K562 (cell line): ENCODE results near the gene RHOC. TPM values are rescaled to one million over a fixed set of nuclear protein-coding genes. Genes with fewer than 3 reads are reported as not detected.

Experiments
- ATAC-seq: fragments of 200-7000 bp; cut with Tn5 transposase; 3 replicates; pipeline ENCODE4 v1.9.1; 2020; ENCODE audit warnings: moderate library complexity
- BruUV-seq: library from RNA; stranded (reverse); fragments of 400-500 nt; replicated peaks from 2 replicates; lab custom pipeline; 2021; lab: Mats Ljungman, UMichigan
- CTCF ChIA-PET: fragments of 300-600 bp; formaldehyde crosslinking; extraction: SDS; loops from one replicate; lab custom pipeline; 2021; ENCODE audit warnings: low intra/inter-chr PET ratio; lab: Yijun Ruan, JAX
- POLR2A ChIA-PET: fragments of 300-600, 350-650 bp; sonication (Branson Sonifier 250); formaldehyde crosslinking; extraction: SDS; loops from one replicate; lab custom pipeline; 2021; ENCODE audit warnings: antibody characterized with exemption, inconsistent platforms; lab: Yijun Ruan, JAX
- DNase-seq, 4 experiments: peaks; one replicate each; pipeline versions ENCODE4 v3.0.0 to v3.0.0-alpha.2; 2011 to 2018; ENCODE audit warnings: low spot score in 3 of 4, mixed read lengths in 3 of 4; ENCODE audit errors: extremely low read depth in 1 of 4
- FAIRE-seq: peaks from 2 replicates; lab custom pipeline; 2011; peaks lifted over from hg19 to GRCh38; lab: Jason Lieb, UNC
- H2AFZ ChIP-seq: 2 replicates; pipeline ENCODE4 v1.6.0; 2011; ENCODE audit warnings: low read depth, low read length, control low read depth, inconsistent platforms
- H3K27ac ChIP-seq: fragments of 200-600 bp; 3 replicates; pipeline ENCODE4 v1.8.0; 2011; ENCODE audit warnings: low read depth, mild to moderate bottlenecking, control low read depth, inconsistent platforms, low read length, moderate library complexity, mixed read lengths; ENCODE audit errors: extremely low read depth
- H3K27me3 ChIP-seq, 2 experiments: fragments of 300-600 bp in 1 of 2; 2 replicates in 1 of 2; 3 replicates in 1 of 2; pipeline versions ENCODE4 v1.6.0 to v1.8.0; 2011; ENCODE audit warnings: inconsistent platforms in 2 of 2, low read length in 2 of 2, mild to moderate bottlenecking in 1 of 2, mixed read lengths in 1 of 2, moderate library complexity in 1 of 2; ENCODE audit not compliant: control insufficient read depth in 2 of 2, insufficient read depth in 2 of 2
- H3K36me3 ChIP-seq: fragments of 300-600 bp; 3 replicates; pipeline ENCODE4 v1.8.0; 2011; ENCODE audit warnings: mild to moderate bottlenecking, low read length, inconsistent platforms; ENCODE audit not compliant: control insufficient read depth, insufficient read depth
- H3K4me1 ChIP-seq, 2 experiments: fragments of 200-600 bp in 1 of 2; replicated peaks in 1 of 2; 2 replicates in 1 of 2; 3 replicates in 1 of 2; pipeline versions ENCODE4 v1.5.1 to v1.8.0; 2011; ENCODE audit warnings: inconsistent platforms in 2 of 2, low read length in 2 of 2, mild to moderate bottlenecking in 1 of 2, mixed read lengths in 1 of 2, moderate library complexity in 1 of 2; ENCODE audit not compliant: control insufficient read depth in 2 of 2, insufficient read depth in 2 of 2
- H3K4me2 ChIP-seq: 2 replicates; pipeline ENCODE4 v1.6.1; 2011; ENCODE audit warnings: low read length, control low read depth, inconsistent platforms, mixed read lengths; ENCODE audit not compliant: insufficient read depth
- H3K4me3 ChIP-seq: fragments of 200-600 bp; sonication (generic), shearing (Covaris generic); 2 replicates; pipeline ENCODE4 v1.5.1; 2016; ENCODE audit warnings: control low read depth, inconsistent platforms
- H3K79me2 ChIP-seq: fragments of 200-600 bp; 3 replicates; pipeline ENCODE4 v1.8.0; 2011; ENCODE audit warnings: low read length, inconsistent platforms; ENCODE audit not compliant: control insufficient read depth, insufficient read depth
- H3K9ac ChIP-seq, 2 experiments: 2 replicates each; pipeline versions ENCODE4 v1.6.0 to v1.6.1; 2011; ENCODE audit warnings: low read depth in 2 of 2, low read length in 2 of 2, control low read depth in 1 of 2, inconsistent platforms in 1 of 2, mild to moderate bottlenecking in 1 of 2, mixed read lengths in 1 of 2; ENCODE audit not compliant: insufficient read depth in 1 of 2
- H3K9me1 ChIP-seq: one replicate; pipeline ENCODE4 v1.6.0; 2011; ENCODE audit warnings: inconsistent platforms, mild to moderate bottlenecking, low read length, moderate library complexity; ENCODE audit not compliant: control insufficient read depth, insufficient read depth
- H3K9me3 ChIP-seq: replicated peaks from 2 replicates; pipeline ENCODE4 v1.5.1; 2011; ENCODE audit warnings: low read depth, low read length, inconsistent platforms; ENCODE audit not compliant: control insufficient read depth, insufficient read depth
- H4K20me1 ChIP-seq: replicated peaks from 2 replicates; pipeline ENCODE4 v1.6.1; 2011; ENCODE audit warnings: low read length, inconsistent platforms, mixed read lengths; ENCODE audit not compliant: control insufficient read depth, insufficient read depth
- BMI1 ChIP-seq: fragments of 150-350 bp; IDR thresholded peaks from 2 replicates; pipeline ENCODE4 v1.6.1; 2014; ENCODE audit warnings: low read length
- CBFA2T3 ChIP-seq: fragments of 450-650 bp; IDR thresholded peaks from 2 replicates; pipeline ENCODE4 v1.6.1; 2017
- CREB5 ChIP-seq: fragments of 250-450 bp; sonication (Bioruptor Pico); IDR thresholded peaks from 2 replicates; pipeline ENCODE4 v1.5.0; 2020; ENCODE audit warnings: mild to moderate bottlenecking
- DIDO1 ChIP-seq: fragments of 450-650 bp; IDR thresholded peaks from 2 replicates; pipeline ENCODE4 v1.6.1; 2016; ENCODE audit warnings: low read depth, missing biosample characterization, missing genetic modification characterization
- E2F3 ChIP-seq: fragments of 250-450 bp; sonication (Bioruptor Pico); IDR thresholded peaks from 2 replicates; pipeline ENCODE4 v1.4.0; 2020; ENCODE audit warnings: mild to moderate bottlenecking
- HMBOX1 ChIP-seq: sonication (generic); IDR thresholded peaks from 2 replicates; pipeline ENCODE4 v1.6.1; 2016
- MEIS2 ChIP-seq: fragments of 450-650 bp; IDR thresholded peaks from 2 replicates; pipeline ENCODE4 v1.6.1; 2014; ENCODE audit warnings: mild to moderate bottlenecking; ENCODE audit not compliant: partially characterized antibody
- MLLT1 ChIP-seq, 2 experiments: fragments of 450-650 bp; IDR thresholded peaks; 2 replicates each; pipeline ENCODE4 v1.6.1; 2016
- MNT ChIP-seq, 2 experiments: fragments of 450-650 bp; conservative IDR thresholded peaks; 2 replicates each; pipeline ENCODE4 v1.6.1; 2017; ENCODE audit warnings: mild to moderate bottlenecking in 2 of 2, moderate library complexity in 2 of 2
- MXI1 ChIP-seq: IDR thresholded peaks from 2 replicates; pipeline ENCODE4 v1.6.1; 2011; ENCODE audit warnings: low read depth, mild to moderate bottlenecking, improper control_type of control experiment, low read length
- NCOA2 ChIP-seq, 2 experiments: fragments of 450-650 bp; IDR thresholded peaks; 2 replicates each; pipeline ENCODE4 v1.6.1; 2018; ENCODE audit warnings: mild to moderate bottlenecking in 2 of 2, moderate library complexity in 1 of 2; ENCODE audit not compliant: partially characterized antibody in 2 of 2
- NR2C2 ChIP-seq, 2 experiments: fragments of 200-800 bp in 1 of 2; sonication (Bioruptor generic) in 1 of 2; sonication (generic) in 1 of 2; formaldehyde crosslinking in 1 of 2; IDR thresholded peaks; 2 replicates each; pipeline versions ENCODE4 v1.6.1 to v1.8.0; 2016 to 2022; ENCODE audit warnings: mild to moderate bottlenecking in 1 of 2, missing compliant biosample characterization in 1 of 2, missing genetic modification characterization in 1 of 2, missing genetic modification reagents in 1 of 2
- RNF2 ChIP-seq: sonication (generic); IDR thresholded peaks from 2 replicates; pipeline ENCODE4 v1.6.1; 2016
- ZBED1 ChIP-seq: IDR thresholded peaks from 2 replicates; pipeline ENCODE4 v1.6.1; 2014
- ZNF324 ChIP-seq: fragments of 250-450 bp; sonication (Bioruptor Pico); IDR thresholded peaks from 2 replicates; pipeline ENCODE4 v1.4.0; 2020; ENCODE audit warnings: mild to moderate bottlenecking
- ZNF436 ChIP-seq: fragments of 250-450, 450-650 bp; sonication (Bioruptor Pico); formaldehyde crosslinking; IDR thresholded peaks from 2 replicates; pipeline ENCODE4 v1.7.0; 2020; ENCODE audit warnings: mild to moderate bottlenecking
- WGBS: fragments of 100-300 bp; shearing (Covaris generic); methylation state at CpG from one replicate; pipeline ENCODE4 v1.1.6; 2016; ENCODE audit warnings: low coverage, mixed read lengths; ENCODE audit not compliant: insufficient coverage; ENCODE audit errors: missing lambda C conversion rate; 5-methylcytosine and 5-hydroxymethylcytosine counted together
- in situ Hi-C: fragments of 300-500 bp; cut with MboI; formaldehyde crosslinking; loops from 4 replicates; pipeline ENCODE4 v1.15.0; 2018; ENCODE audit warnings: inconsistent platforms, mixed read lengths
- intact Hi-C: fragments of 100-400 bp; cut with micrococcal nuclease; formaldehyde crosslinking; loops from 2 replicates; pipeline ENCODE4 v1.14.2; 2022
- polyA plus RNA-seq, 8 experiments: library from polyadenylated mRNA; depleted of rRNA in 4 of 8; stranded (reverse) in 5 of 8; unstranded in 3 of 8; fragments of >200 nt; fragmentation: Nextera tagmentation in 2 of 8; fragmentation: Illumina TruSeq in 1 of 8; extraction: Ambion mirVana in 2 of 8; extraction: Trizol in 1 of 8; gene quantifications; 2 replicates each; pipeline versions ENCODE4 v1.2.1 to v1.2.3, GENCODE V29; 2011 to 2014; ENCODE audit warnings: inconsistent platforms in 1 of 8, missing spikeins in 1 of 8
- total RNA-seq, 7 experiments: library from RNA; depleted of rRNA in 6 of 7; stranded (reverse); fragments of >200 nt in 6 of 7; fragmentation: Illumina TruSeq in 2 of 7; extraction: Trizol in 2 of 7; gene quantifications; 2 replicates each; pipeline versions ENCODE4 v1.2.1 to v1.2.3, GENCODE V29; 2011 to 2021; ENCODE audit warnings: low replicate concordance in 1 of 7

RHOC gene
- total and polyA plus RNA-seq, 9 of the 15 experiments (the other 6 are each of a cell fraction or from before 2014, with no cell fraction given), result 35.2 to 364 (median 204) TPM

- WGBS, result 1% methylated on average over 12 of the region's 13 CpGs
- in situ Hi-C loops, result loop anchor here (5.0 kb wide), 3 partner anchors 88 to 313 kb away; partner anchors contain the start of genes CAPZA1 and ST7L
- DNase-seq (peak; percentile 82 to 99 (median 92)), FAIRE-seq (peak; percentile 99), ATAC-seq (peak; percentile 75)
- Histone ChIP-seq H3K4me1 (peaks cover 61 to 66% of the 10 kb centered on the region in 2 experiments), H2AFZ (peak overlapping the region; percentile 81), H4K20me1 (no peaks in the 10 kb centered on the region), H3K27ac (peak overlapping the region; percentile 97), H3K36me3 (peaks cover 41% of the 10 kb centered on the region), H3K4me3 (peak overlapping the region; percentile 94), H3K9ac (peak overlapping the region; percentile 83 to 91), H3K9me1 (no peaks in the 10 kb centered on the region), H3K79me2 (peaks cover 58% of the 10 kb centered on the region), H3K9me3 (no peaks in the 10 kb centered on the region), H3K4me2 (peak overlapping the region; percentile 98), H3K27me3 (no peaks in the 10 kb centered on the region)
- BruUV-seq, result no TSS peak
- ChIA-PET CTCF (interaction anchor here (0.6 to 1.0 kb wide), 2 partner anchors 314 to 1517 kb away, joined by 3 read pairs; no protein-coding TSS in a partner anchor), POLR2A (interaction anchor here (0.6 to 4.6 kb wide), 10 partner anchors 10 to 368 kb away, joined by 3 to 42 read pairs (median 4); partner anchors contain the start of genes LRIG2, MOV10, PPM1J and ST7L)
- intact Hi-C loops, result loop anchor here (1.0 to 10.0 kb wide), 2 partner anchors 86 to 240 kb away; partner anchors contain the start of genes CAPZA1 and ST7L
- TF ChIP-seq CBFA2T3, result peak; percentile 56; the same call in 1 of the 2 replicates
- TF ChIP-seq BMI1, result no peak
- peak; percentile 76 for TF ChIP-seq MEIS2
- TF ChIP-seq ZNF436 (CRISPR knock-in tag), result no peak
- no peak for TF ChIP-seq DIDO1 (tag)
- TF ChIP-seq MNT (conservative IDR thresholded peaks at IDR 0.05), result peak in 1 of 2 experiments; percentile 78; a peak in 2 of 4 replicates
- TF ChIP-seq ZNF324 (CRISPR knock-in tag), result 0 out of 2 replicates have a peak, but pooled peaks have one; percentile 4
- 0 out of 2 replicates have a peak, but pooled peaks have one; percentile 14 for TF ChIP-seq CREB5
- TF ChIP-seq ZBED1, result peak; percentile 76
- TF ChIP-seq HMBOX1, result peak; percentile 92
- TF ChIP-seq MXI1, result peak; percentile 15; the same call in 1 of the 2 replicates
- TF ChIP-seq NR2C2 (CRISPR knock-in tag; IDR thresholded peaks at IDR 0.05), result no peak
- peak; percentile 68; the same call in 1 of the 2 replicates for TF ChIP-seq NR2C2 (tag; IDR thresholded peaks at IDR 0.05)
- no peak for TF ChIP-seq E2F3 (CRISPR knock-in tag)
- no peak for TF ChIP-seq NCOA2 (IDR thresholded peaks at IDR 0.05; ENCODE audit: partially characterized antibody in 2 of 2)
- peak; percentile 81 for TF ChIP-seq RNF2
- TF ChIP-seq MLLT1 (IDR thresholded peaks at IDR 0.05), result peak; percentile 85 to 91
These were observed 1.8 kb downstream of the RHOC start for GRCh38 chr1:112704934-112705627.
